Endothelial cell of umbilical vein (primary cell): ENCODE measurements around the gene SARNP.

Experiments
- CTCF ChIP-seq, 2 donors: IDR thresholded peaks; 1 replicate in 1 of 2; 2 replicates in 1 of 2; pipeline ENCODE4 v1.5.1; 2011; ENCODE audit warnings: low read length in 2 of 2, mild to moderate bottlenecking in 2 of 2, moderate library complexity in 2 of 2, control low read depth in 1 of 2, inconsistent platforms in 1 of 2, low read depth in 1 of 2; ENCODE audit not compliant: insufficient read depth in 1 of 2; ENCODE audit errors: extremely low read depth in 1 of 2
- EZH2 ChIP-seq: IDR thresholded peaks from 2 replicates; pipeline ENCODE4 v1.6.1; 2012; ENCODE audit warnings: borderline replicate concordance, low read depth, mild to moderate bottlenecking, moderate library complexity, low read length, inconsistent platforms; ENCODE audit not compliant: severe bottlenecking
- FOS ChIP-seq: IDR thresholded peaks from 2 replicates; pipeline ENCODE4 v1.6.1; 2011; ENCODE audit warnings: mild to moderate bottlenecking, low read length, moderate library complexity, borderline replicate concordance; ENCODE audit not compliant: insufficient read depth
- GATA2 ChIP-seq: IDR thresholded peaks from 2 replicates; pipeline ENCODE4 v1.7.0; 2011; ENCODE audit warnings: low read depth, mild to moderate bottlenecking, moderate library complexity, mixed read lengths, low read length; ENCODE audit not compliant: insufficient read length, insufficient read depth
- JUN ChIP-seq: IDR thresholded peaks from 2 replicates; pipeline ENCODE4 v1.6.1; 2011; ENCODE audit warnings: borderline replicate concordance, low read depth; ENCODE audit not compliant: insufficient read length, insufficient read depth
- MAX ChIP-seq: IDR thresholded peaks from 2 replicates; pipeline ENCODE4 v1.6.1; 2011; ENCODE audit not compliant: insufficient read depth, insufficient read length
- POLR2A ChIP-seq: IDR thresholded peaks from 2 replicates; pipeline ENCODE4 v1.6.1; 2012; ENCODE audit warnings: low read depth, mild to moderate bottlenecking, control low read depth, low read length
- POLR2AphosphoS5 ChIP-seq: IDR thresholded peaks from 2 replicates; pipeline ENCODE4 v1.6.1; 2012; ENCODE audit warnings: low read depth, mild to moderate bottlenecking, control low read depth, low read length, moderate library complexity; ENCODE audit not compliant: insufficient read depth

GRCh38 chr12:55760663-55761062, 56.9 kb downstream of the SARNP start:
- TF ChIP-seq CTCF (IDR thresholded peaks at IDR 0.05; ENCODE audit: extremely low read depth in 1 of 2, insufficient read depth in 1 of 2, low read depth in 1 of 2, low read length in 2 of 2): no peak
- TF ChIP-seq JUN: no peak
- no peak for TF ChIP-seq MAX
- TF ChIP-seq EZH2: no peak
- TF ChIP-seq GATA2: no peak
- no peak for TF ChIP-seq POLR2A
- TF ChIP-seq POLR2AphosphoS5: no peak
- no peak for TF ChIP-seq FOS
